Naive thymus-derived CD4-positive, alpha-beta T cell (primary cell): Measurements from ENCODE around the gene AVEN. TPM values are rescaled to one million over a fixed set of nuclear protein-coding genes. Genes with fewer than 3 reads are reported as not detected.

Source experiments
- ATAC-seq: fragments of 150-1000 bp; cut with Tn5 transposase; 2 replicates; pipeline ENCODE4 v1.10.0; 2021; ENCODE audit warnings: mild to moderate bottlenecking, moderate library complexity
- CTCF ChIA-PET: fragments of 350-600 bp; sonication (Branson Sonifier 250); formaldehyde crosslinking; loops from one replicate; lab custom pipeline; 2021; ENCODE audit warnings: antibody characterized with exemption; lab: Charles Lee
- POLR2A ChIA-PET: fragments of 350-600 bp; sonication (Branson Sonifier 250); formaldehyde crosslinking; loops from one replicate; lab custom pipeline; 2021; ENCODE audit warnings: antibody characterized with exemption, inconsistent platforms; lab: Charles Lee
- DNase-seq, 9 donors: peaks; one replicate each; pipeline versions ENCODE4 v3.0.0 to v3.0.0-alpha.2; 2020 to 2022; ENCODE audit warnings: mixed read lengths in 1 of 9
- H3K27ac ChIP-seq: one replicate; pipeline ENCODE4 v1.7.0; 2013; ENCODE audit warnings: mild to moderate bottlenecking, low read depth, low read length, moderate library complexity
- H3K27me3 ChIP-seq, 2 donors: one replicate each; pipeline ENCODE4 v1.7.0; 2013; ENCODE audit warnings: low read length in 2 of 2, mild to moderate bottlenecking in 2 of 2, moderate library complexity in 2 of 2; ENCODE audit not compliant: control insufficient read depth in 2 of 2, insufficient read depth in 2 of 2
- H3K36me3 ChIP-seq, 3 experiments: 1 replicate in 2 of 3; 2 replicates in 1 of 3; pipeline ENCODE4 v1.7.0; 2013; ENCODE audit warnings: low read length in 3 of 3, mild to moderate bottlenecking in 3 of 3, moderate library complexity in 1 of 3; ENCODE audit not compliant: insufficient read depth in 3 of 3, control insufficient read depth in 2 of 3
- H3K4me1 ChIP-seq, 2 donors: one replicate each; pipeline ENCODE4 v1.7.0; 2013; ENCODE audit warnings: low read length in 2 of 2, mild to moderate bottlenecking in 2 of 2, moderate library complexity in 1 of 2; ENCODE audit not compliant: control insufficient read depth in 2 of 2, insufficient read depth in 2 of 2
- H3K4me3 ChIP-seq: 2 replicates; pipeline ENCODE4 v1.7.0; 2013; ENCODE audit warnings: mild to moderate bottlenecking, low read length
- H3K9me3 ChIP-seq, 3 experiments: 1 replicate in 2 of 3; 2 replicates in 1 of 3; pipeline ENCODE4 v1.7.0; 2013; ENCODE audit warnings: low read length in 3 of 3; ENCODE audit not compliant: control insufficient read depth in 2 of 3
- H3K27ac Mint-ChIP-seq, 9 donors: one replicate each; pipeline ENCODE4 v1.8.0; 2020 to 2022; ENCODE audit warnings: mixed read lengths in 9 of 9, mild to moderate bottlenecking in 8 of 9, moderate library complexity in 5 of 9, inconsistent platforms in 2 of 9
- H3K27me3 Mint-ChIP-seq, 5 donors: one replicate each; pipeline ENCODE4 v1.8.0; 2021 to 2022; ENCODE audit warnings: mixed read lengths in 5 of 5, mild to moderate bottlenecking in 1 of 5
- H3K36me3 Mint-ChIP-seq, 5 donors: one replicate each; pipeline ENCODE4 v1.8.0; 2020 to 2022; ENCODE audit warnings: mixed read lengths in 5 of 5, mild to moderate bottlenecking in 3 of 5, inconsistent platforms in 1 of 5
- H3K4me1 Mint-ChIP-seq, 7 donors: one replicate each; pipeline ENCODE4 v1.8.0; 2020 to 2022; ENCODE audit warnings: mixed read lengths in 7 of 7, mild to moderate bottlenecking in 3 of 7, inconsistent platforms in 1 of 7
- H3K4me3 Mint-ChIP-seq, 10 donors: one replicate each; pipeline ENCODE4 v1.8.0; 2020 to 2022; ENCODE audit warnings: mild to moderate bottlenecking in 10 of 10, mixed read lengths in 10 of 10, moderate library complexity in 6 of 10, inconsistent platforms in 2 of 10
- H3K9me3 Mint-ChIP-seq, 11 donors: one replicate each; pipeline ENCODE4 v1.8.0; 2020 to 2022; ENCODE audit warnings: mixed read lengths in 11 of 11, mild to moderate bottlenecking in 4 of 11, inconsistent platforms in 1 of 11, moderate library complexity in 1 of 11
- intact Hi-C, 2 donors: fragments of 100-400 bp; cut with micrococcal nuclease; formaldehyde crosslinking; loops; one replicate each; pipeline ENCODE4 v1.15.1; 2023
- polyA plus RNA-seq, 2 donors: library from polyadenylated mRNA; unstranded; fragments of 300-500 nt; fragmentation: Illumina TruSeq; gene quantifications; one replicate each; pipeline ENCODE4 v1.2.3, GENCODE V29; 2021
- total RNA-seq, 6 experiments: library from RNA in 5 of 6; stranded (reverse) in 5 of 6; gene quantifications; 1 replicate in 5 of 6; 2 replicates in 1 of 6; pipeline ENCODE4 v1.2.3 and lab custom pipeline; 2021 to 2026

Gene AVEN
- total and polyA plus RNA-seq, 7 experiments from 2014 or later: 6.4 to 12.8 (median 6.8) TPM

DNA sequence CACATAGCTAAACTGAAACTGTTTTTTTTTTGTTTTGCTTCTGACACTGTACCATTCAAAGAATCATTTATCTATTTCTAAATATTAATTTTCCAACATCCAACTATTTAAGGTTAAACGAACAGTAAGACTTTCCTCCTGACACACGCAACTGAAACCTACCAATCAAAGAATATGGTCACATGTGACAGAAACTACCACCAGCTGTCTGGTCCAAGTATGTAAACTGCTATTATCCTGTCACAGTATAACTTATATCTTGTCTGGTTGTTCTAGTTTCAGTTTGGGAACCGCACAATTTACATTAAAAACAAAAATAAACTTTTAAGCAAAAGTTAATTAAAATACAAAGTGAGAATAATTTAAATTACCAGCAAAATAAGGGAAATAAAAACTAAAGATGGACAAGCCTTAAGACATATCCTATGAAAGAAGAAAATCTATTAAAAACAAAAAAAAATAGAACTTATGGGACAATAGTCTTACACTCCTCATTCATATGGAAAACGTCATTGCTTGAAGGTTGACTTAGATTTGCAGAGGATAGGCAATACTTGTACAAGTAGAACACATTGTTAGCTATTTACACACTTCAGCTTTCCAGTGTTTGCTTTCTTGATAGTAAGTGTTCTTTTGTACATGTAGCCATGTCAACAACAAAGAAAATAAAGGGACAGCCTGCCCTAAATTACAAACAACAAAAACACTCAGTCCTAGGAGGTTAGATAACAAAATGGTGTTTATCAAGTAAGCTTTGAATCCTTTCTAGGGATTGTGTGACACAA, 97.5 kb downstream of the AVEN start:
- H3K4me1 Mint-ChIP-seq: peaks cover 0 to 3% (median 0%) of the 10 kb centered on the region in 7 donors
- H3K9me3 Mint-ChIP-seq: peaks cover 0 to 5% (median 0%) of the 10 kb centered on the region in 11 donors
- no peak overlapping the region for H3K27ac ChIP-seq
- no peak overlapping the region for H3K27ac Mint-ChIP-seq
- H3K36me3 Mint-ChIP-seq: peaks cover 0 to 14% (median 10%) of the 10 kb centered on the region in 5 donors
- intact Hi-C loops: no loop called here
- no peak for DNase-seq
- H3K27me3 ChIP-seq: no peaks in the 10 kb centered on the region
- H3K36me3 ChIP-seq: no peaks in the 10 kb centered on the region
- no peak overlapping the region for H3K4me3 Mint-ChIP-seq
- ChIA-PET CTCF (no interaction called here), POLR2A (interaction anchor here (0.7 kb wide), 1 partner anchor 929 kb away, joined by 3 read pairs; no protein-coding TSS in a partner anchor)
- no peaks in the 10 kb centered on the region for H3K4me1 ChIP-seq
- H3K27me3 Mint-ChIP-seq: no peaks in the 10 kb centered on the region
- no peak for ATAC-seq
- H3K9me3 ChIP-seq: no peaks in the 10 kb centered on the region
- no peak overlapping the region for H3K4me3 ChIP-seq

DNA sequence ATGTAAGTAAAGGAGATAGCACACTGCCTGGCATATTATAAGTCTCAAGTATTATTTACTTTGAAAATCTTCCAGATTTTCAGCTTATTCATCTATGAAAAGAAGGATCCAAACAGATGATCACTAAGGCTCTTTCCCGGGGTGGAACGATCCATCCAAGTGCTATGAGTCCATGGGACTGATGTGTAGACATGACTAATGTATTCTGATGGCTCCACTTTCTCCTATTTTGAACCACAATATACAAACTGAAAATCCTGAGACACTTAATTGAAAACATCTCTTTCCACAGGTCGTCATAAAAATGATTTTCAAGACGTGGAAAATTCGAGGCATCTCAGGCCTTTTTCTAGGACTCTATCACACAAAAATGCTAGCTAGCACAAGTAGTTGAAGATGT, 104.1 kb downstream of the AVEN start:
- Histone ChIP-seq H3K4me1 (no peaks in the 10 kb centered on the region), H3K36me3 (no peaks in the 10 kb centered on the region), H3K4me3 (no peak overlapping the region), H3K27ac (no peak overlapping the region), H3K27me3 (no peaks in the 10 kb centered on the region), H3K9me3 (no peaks in the 10 kb centered on the region)
- no peak overlapping the region for H3K4me3 Mint-ChIP-seq
- no peak for ATAC-seq
- intact Hi-C loops: no loop called here
- peaks cover 0 to 2% (median 0%) of the 10 kb centered on the region in 7 donors for H3K4me1 Mint-ChIP-seq
- no peak overlapping the region for H3K27ac Mint-ChIP-seq
- no peak for DNase-seq
- no peaks in the 10 kb centered on the region for H3K27me3 Mint-ChIP-seq
- H3K36me3 Mint-ChIP-seq: peaks cover 0 to 8% (median 0%) of the 10 kb centered on the region in 5 donors
- ChIA-PET CTCF (no interaction called here), POLR2A (no interaction called here)
- peaks cover 0 to 5% (median 0%) of the 10 kb centered on the region in 11 donors for H3K9me3 Mint-ChIP-seq

DNA sequence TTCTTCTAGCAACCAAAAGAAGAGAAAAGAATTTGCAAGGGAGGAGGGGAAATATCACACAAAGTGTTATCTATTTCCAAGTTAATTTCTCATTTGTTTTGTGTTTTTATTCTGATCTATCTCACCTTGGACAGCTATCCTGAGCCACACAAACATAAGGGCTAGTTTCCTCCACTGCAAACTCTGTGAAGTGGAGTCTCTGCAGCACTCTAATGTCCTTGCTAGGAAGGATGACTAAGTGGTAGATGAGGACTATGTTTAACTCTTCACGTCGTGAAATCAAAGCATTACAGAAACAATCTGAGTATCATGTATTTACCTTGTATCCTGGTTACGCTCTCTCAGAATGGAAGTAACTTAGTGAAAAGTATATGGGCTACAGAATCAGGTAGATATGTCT, 104.6 kb downstream of the AVEN start:
- CTCF ChIA-PET: no interaction called here
- ATAC-seq: no peak
- Mint-ChIP-seq H3K27ac (no peak overlapping the region), H3K27me3 (no peaks in the 10 kb centered on the region), H3K4me1 (peaks cover 0 to 2% (median 0%) of the 10 kb centered on the region in 7 donors), H3K36me3 (peaks cover 0 to 6% (median 0%) of the 10 kb centered on the region in 5 donors), H3K9me3 (peaks cover 0 to 5% (median 0%) of the 10 kb centered on the region in 11 donors), H3K4me3 (no peak overlapping the region)
- H3K27me3 ChIP-seq: no peaks in the 10 kb centered on the region
- POLR2A ChIA-PET: no interaction called here
- H3K36me3 ChIP-seq: no peaks in the 10 kb centered on the region
- no peaks in the 10 kb centered on the region for H3K9me3 ChIP-seq
- no peak overlapping the region for H3K27ac ChIP-seq
- H3K4me1 ChIP-seq: no peaks in the 10 kb centered on the region
- intact Hi-C loops: no loop called here
- no peak overlapping the region for H3K4me3 ChIP-seq
- DNase-seq: no peak

DNA sequence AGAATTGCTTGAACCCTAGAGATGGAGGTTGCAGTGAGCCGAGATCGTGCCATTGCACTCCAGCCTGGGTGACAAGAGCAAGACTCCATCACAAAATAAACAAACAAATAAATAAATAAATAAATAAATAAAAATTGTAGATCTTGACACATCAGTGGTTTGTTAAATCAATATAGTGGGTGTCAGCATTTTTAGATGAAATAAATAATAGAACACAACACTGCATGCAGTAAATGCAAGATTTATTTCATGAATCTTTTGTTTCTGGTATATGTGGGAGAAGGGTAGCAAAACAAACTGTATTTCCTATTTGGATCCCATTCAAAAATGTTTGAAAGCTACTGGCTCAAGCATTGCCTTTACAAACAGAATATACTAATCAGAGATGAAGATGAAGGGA, 106.3 kb downstream of the AVEN start:
- Mint-ChIP-seq H3K4me1 (peaks cover 0 to 2% (median 0%) of the 10 kb centered on the region in 7 donors), H3K4me3 (no peak overlapping the region), H3K27me3 (no peaks in the 10 kb centered on the region), H3K9me3 (peaks cover 0 to 5% (median 0%) of the 10 kb centered on the region in 11 donors), H3K36me3 (peaks cover 0 to 3% (median 0%) of the 10 kb centered on the region in 5 donors), H3K27ac (no peak overlapping the region)
- DNase-seq: no peak
- no peaks in the 10 kb centered on the region for H3K9me3 ChIP-seq
- no peaks in the 10 kb centered on the region for H3K36me3 ChIP-seq
- H3K4me1 ChIP-seq: no peaks in the 10 kb centered on the region
- H3K27ac ChIP-seq: no peak overlapping the region
- CTCF ChIA-PET: no interaction called here
- intact Hi-C loops: no loop called here
- no peak overlapping the region for H3K4me3 ChIP-seq
- H3K27me3 ChIP-seq: no peaks in the 10 kb centered on the region
- ATAC-seq: no peak
- POLR2A ChIA-PET: no interaction called here

DNA sequence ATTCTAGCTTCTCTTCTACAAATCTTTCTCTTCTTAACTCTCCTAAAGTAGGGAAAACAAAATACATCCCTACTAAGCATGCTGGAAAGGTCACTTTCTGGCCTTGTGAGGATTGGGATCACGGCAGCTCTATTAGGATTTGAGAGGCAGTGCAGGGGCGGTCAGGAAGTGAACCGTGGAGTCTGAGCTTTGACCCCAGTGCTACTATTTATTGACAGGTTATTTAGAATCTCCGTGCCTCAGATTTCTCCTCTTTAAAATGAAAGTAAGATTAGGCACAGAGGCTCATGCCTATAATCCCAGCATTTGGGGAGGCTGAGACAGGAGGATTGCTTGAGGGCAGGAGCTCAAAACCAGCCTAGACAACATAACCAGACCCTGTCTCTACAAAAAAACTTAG, 112.7 kb downstream of the AVEN start:
- Mint-ChIP-seq H3K27ac (no peak overlapping the region), H3K4me1 (no peaks in the 10 kb centered on the region), H3K27me3 (no peaks in the 10 kb centered on the region), H3K36me3 (peaks cover 0 to 8% (median 0%) of the 10 kb centered on the region in 5 donors), H3K4me3 (no peak overlapping the region), H3K9me3 (no peaks in the 10 kb centered on the region)
- ChIA-PET POLR2A (no interaction called here), CTCF (no interaction called here)
- no peak for DNase-seq
- Histone ChIP-seq H3K27me3 (no peaks in the 10 kb centered on the region), H3K36me3 (no peaks in the 10 kb centered on the region), H3K4me3 (no peak overlapping the region), H3K4me1 (no peaks in the 10 kb centered on the region), H3K27ac (no peak overlapping the region), H3K9me3 (no peaks in the 10 kb centered on the region)
- ATAC-seq: no peak
- intact Hi-C loops: no loop called here

DNA sequence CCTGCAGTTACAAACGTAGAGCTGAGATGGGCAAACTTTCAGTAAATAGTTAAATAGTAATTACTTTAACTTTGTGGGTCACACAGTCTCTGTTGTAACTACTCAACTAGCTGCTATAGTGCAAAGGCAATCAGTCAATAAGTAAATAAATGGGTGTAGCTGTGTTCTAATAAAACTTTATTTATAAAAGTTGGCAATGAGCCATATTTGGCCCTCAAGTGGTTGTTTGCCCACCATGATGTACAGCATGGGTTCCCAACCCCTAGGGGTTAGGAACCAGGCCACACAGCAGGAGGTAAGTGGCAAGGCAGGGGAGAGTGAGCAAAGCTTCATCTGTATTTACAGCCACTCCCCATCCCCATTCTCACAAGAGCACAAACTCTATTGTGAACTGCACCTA, 115.6 kb downstream of the AVEN start:
- intact Hi-C loops: no loop called here
- CTCF ChIA-PET: no interaction called here
- no peak overlapping the region for H3K27ac Mint-ChIP-seq

More for the DNA sequence above, 115.6 kb downstream of the AVEN start:
- POLR2A ChIA-PET: no interaction called here
- DNase-seq: no peak
- peaks cover 0 to 2% (median 0%) of the 10 kb centered on the region in 7 donors for H3K4me1 Mint-ChIP-seq
- no peaks in the 10 kb centered on the region for H3K36me3 ChIP-seq
- H3K9me3 Mint-ChIP-seq: no peaks in the 10 kb centered on the region
- H3K4me1 ChIP-seq: no peaks in the 10 kb centered on the region
- ATAC-seq: no peak
- no peak overlapping the region for H3K27ac ChIP-seq
- no peaks in the 10 kb centered on the region for H3K27me3 Mint-ChIP-seq
- no peaks in the 10 kb centered on the region for H3K27me3 ChIP-seq
- H3K4me3 Mint-ChIP-seq: no peak overlapping the region
- no peak overlapping the region for H3K4me3 ChIP-seq
- peaks cover 0 to 11% (median 0%) of the 10 kb centered on the region in 5 donors for H3K36me3 Mint-ChIP-seq
- H3K9me3 ChIP-seq: no peaks in the 10 kb centered on the region
